LoVo (cell line): ENCODE measurements around the gene TNS1.

Source experiments
- DNase-seq: peaks from one replicate; pipeline ENCODE4 v3.0.0-alpha.2; 2016; ENCODE audit warnings: low spot score

TNS1 gene

GRCh38 chr2:217847552-217848350 lies 155.0 kb downstream of the TNS1 start:
- no peak for DNase-seq

GRCh38 chr2:217847115-217847514 lies 155.7 kb downstream of the TNS1 start:
- no peak for DNase-seq

- DNase-seq, result no peak
These were observed 156.5 kb downstream of the TNS1 start for GRCh38 chr2:217846321-217846743.

- DNase-seq, result no peak
These were observed 157.5 kb downstream of the TNS1 start for GRCh38 chr2:217845301-217845700.

- no peak for DNase-seq
These were observed 158.1 kb downstream of the TNS1 start for GRCh38 chr2:217844696-217845095.

GRCh38 chr2:217843324-217843723 lies 159.5 kb downstream of the TNS1 start:
- DNase-seq, result no peak

GRCh38 chr2:217842017-217842416 lies 160.8 kb downstream of the TNS1 start:
- no peak for DNase-seq

GRCh38 chr2:217840522-217840921 lies 162.3 kb downstream of the TNS1 start:
- no peak for DNase-seq

GRCh38 chr2:217839750-217840107 lies 163.1 kb downstream of the TNS1 start:
- no peak for DNase-seq

GRCh38 chr2:217839073-217839749 lies 163.6 kb downstream of the TNS1 start:
- no peak for DNase-seq

- DNase-seq, result no peak
These were observed 164.4 kb downstream of the TNS1 start for GRCh38 chr2:217838409-217838831.

GRCh38 chr2:217837530-217837929 lies 165.3 kb downstream of the TNS1 start:
- DNase-seq, result no peak

- DNase-seq, result no peak
These were observed 165.8 kb downstream of the TNS1 start for GRCh38 chr2:217836901-217837491.

GRCh38 chr2:217835931-217836891 lies 166.6 kb downstream of the TNS1 start:
- no peak for DNase-seq

- no peak for DNase-seq
These were observed 167.9 kb downstream of the TNS1 start for GRCh38 chr2:217834744-217835513.

- DNase-seq, result no peak
These were observed 168.7 kb downstream of the TNS1 start for GRCh38 chr2:217834057-217834620.

- no peak for DNase-seq
These were observed 169.4 kb downstream of the TNS1 start for GRCh38 chr2:217833439-217833838.

GRCh38 chr2:217832987-217833386 lies 169.8 kb downstream of the TNS1 start:
- DNase-seq, result no peak

- DNase-seq, result no peak
These were observed 170.7 kb downstream of the TNS1 start for GRCh38 chr2:217832115-217832514.

- no peak for DNase-seq
These were observed 171.5 kb downstream of the TNS1 start for GRCh38 chr2:217831306-217831705.

- no peak for DNase-seq
These were observed 172.0 kb downstream of the TNS1 start for GRCh38 chr2:217830807-217831206.
